ENCODE data around the gene ZNF280C.
"Not testable (repeated sequence)": the region's sequence is repeated elsewhere in the genome, so short reads cannot be mapped to it uniquely, and the experiment has no call there.

The ZNF280C gene

DNA sequence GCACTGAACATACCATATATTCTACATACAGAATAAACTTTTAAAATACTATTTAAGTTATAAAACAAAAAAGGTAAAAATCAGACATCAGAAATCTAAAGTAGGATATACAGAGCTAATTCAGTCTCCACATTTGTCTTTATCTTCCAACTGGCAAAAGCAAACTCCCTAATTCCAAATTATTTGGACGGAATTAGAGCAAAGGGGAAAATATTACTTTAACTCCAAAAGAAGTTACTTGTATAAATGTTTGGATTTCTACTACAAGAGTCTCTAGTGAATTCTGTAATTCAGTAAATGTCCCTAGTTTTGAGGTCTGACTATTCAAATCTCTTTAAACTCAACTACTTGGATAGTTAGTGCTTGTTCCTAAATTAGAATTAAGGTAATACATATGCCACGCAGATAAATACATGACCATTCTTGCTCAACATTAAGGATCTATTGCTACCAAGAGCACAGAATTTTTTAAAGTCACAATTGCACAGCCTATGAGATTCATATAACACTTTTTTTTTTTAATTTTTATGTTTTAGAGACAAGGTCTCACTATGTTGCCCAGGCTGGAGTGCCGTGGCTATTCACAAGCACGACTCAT is 7.3 kb downstream of the ZNF280C start:
- no peak for DNase-seq (ENCODE audit: low read depth in 2 of 2)

DNA sequence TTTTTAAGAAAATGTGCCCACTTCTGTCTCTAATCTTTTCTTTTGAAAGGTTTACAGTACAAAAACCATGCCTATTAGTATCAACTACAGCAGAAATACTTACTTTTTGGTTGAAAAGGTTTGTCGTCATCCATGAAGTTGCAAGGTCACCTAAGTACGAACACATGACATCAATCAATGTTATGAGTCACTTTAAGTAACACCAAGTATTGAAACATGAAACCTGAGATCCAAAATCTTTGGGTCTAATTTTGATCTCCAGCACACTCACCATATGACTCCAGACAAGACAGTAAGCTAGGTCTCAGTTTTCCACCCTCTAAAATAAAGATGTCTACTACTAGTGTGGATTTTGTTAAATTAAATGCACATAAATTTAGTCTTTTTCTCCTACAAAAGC is 8.4 kb downstream of the ZNF280C start:
- DNase-seq (ENCODE audit: low read depth in 2 of 2) = no peak

DNA sequence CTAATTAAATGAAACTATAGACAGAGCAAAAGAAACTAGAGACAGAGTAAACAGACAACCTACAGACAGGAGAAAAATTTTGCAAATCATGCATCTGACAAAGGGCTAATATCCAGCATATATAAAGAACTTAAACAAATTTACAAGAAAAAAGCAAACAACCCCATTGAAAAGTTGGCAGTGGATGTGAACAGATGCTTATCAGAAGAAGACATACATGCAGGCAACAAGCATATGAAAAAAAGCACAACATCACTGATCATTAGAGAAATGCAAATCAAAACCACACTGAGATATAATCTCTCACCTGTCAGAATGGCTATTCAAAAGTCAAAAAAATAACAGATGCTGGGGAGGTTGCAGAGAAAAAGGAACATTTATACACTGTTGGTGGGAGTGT is 14.8 kb downstream of the ZNF280C start:
- DNase-seq (ENCODE audit: low read depth in 2 of 2) = no peak

DNA sequence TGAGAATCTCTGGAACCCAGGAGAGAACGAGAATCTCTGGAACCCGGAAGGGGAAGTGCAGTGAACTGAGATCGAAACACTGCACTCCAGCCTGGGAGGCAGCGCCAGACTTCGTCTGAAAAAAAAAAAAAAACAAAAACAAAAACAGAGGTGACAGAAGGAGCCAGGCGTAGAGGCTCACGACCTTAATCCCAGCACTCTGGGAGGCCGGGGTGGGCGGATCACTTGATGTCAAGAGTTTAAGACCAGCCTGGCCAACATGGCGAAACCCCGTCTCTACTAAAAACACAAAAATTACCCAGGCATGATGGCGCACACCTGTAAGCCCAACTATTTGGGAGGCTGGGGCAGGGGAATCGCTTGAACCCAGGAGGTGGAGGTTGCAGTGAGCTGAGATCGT is 17.0 kb downstream of the ZNF280C start:
- DNase-seq (ENCODE audit: low read depth in 2 of 2) = no peak

DNA sequence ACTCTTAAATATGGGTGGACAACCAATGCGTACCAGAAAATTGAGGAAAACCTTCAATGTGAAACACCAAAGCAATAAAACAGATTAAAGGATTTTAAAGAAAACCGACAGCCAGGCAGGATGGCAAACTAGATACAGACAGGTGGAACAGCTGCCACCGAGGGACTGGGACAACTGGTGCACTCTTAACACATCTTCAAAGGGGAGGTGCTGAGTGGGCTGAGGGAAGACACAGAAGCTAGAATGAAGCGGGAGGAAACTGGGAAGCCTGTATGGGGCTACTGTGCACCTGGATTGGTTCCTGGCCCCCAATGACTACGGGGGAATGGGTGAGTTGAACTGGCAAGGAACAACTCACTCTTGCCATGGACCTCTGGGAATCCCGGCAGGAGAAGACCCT is 20.7 kb downstream of the ZNF280C start:
- DNase-seq (ENCODE audit: low read depth in 2 of 2) = no peak

DNA sequence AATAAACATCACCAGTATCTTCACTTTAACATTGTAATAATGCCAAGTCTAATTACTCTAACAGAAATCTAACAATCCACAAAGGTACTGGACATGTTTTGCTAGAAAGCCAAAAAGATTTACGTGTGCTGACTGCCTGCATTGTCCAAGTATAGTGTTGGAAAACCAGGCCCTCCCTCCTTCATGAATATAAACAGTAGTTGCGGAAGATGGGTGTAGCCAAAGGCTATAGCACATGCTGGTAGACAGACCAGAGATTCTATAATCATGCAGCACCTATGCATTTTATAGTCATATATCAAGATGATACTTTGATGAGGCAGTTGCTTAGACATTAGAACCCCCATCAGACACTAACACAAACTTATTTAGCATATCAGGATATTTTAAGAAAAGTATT is 22.6 kb downstream of the ZNF280C start:
- no peak for DNase-seq (ENCODE audit: low read depth in 2 of 2)

DNA sequence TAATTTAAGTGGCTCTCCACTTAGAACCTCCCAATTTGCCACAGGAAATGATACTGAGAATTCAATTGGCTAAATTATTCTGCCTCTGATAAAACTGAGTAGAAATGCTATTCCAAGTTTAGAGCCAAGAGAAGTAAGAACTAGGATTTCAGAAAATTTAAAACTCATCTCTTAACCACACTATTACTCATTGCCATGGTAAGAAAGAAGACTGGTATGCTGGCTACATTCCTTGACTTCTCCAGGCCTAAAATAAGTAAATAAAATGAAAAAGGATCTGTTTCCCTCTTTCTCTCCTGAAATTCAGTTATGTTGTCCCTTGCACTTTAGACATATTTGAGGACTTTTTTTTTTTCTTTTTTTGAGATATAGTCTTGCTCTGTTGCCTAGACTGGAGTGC is 23.3 kb downstream of the ZNF280C start:
- no peak for DNase-seq (ENCODE audit: low read depth in 2 of 2)

DNA sequence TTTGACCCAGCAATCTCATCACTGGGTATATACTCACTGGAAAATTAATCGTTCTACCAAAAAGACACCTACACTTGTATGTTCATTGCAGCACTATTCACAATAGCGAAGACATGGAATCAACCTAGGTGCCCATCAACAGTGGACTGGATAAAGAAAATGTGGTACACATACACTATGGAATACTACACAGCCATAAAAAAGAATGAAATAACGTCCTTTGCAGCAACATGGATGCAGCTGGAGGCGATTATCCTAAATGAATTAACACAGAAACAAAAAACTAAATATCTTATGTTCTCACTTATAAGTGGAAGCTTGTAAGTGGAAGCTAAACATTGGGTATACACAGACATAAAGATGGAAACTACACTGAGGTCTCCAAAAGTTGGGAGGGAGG is 37.5 kb downstream of the ZNF280C start:
- not testable (repeated sequence) for DNase-seq (ENCODE audit: low read depth in 2 of 2)

DNA sequence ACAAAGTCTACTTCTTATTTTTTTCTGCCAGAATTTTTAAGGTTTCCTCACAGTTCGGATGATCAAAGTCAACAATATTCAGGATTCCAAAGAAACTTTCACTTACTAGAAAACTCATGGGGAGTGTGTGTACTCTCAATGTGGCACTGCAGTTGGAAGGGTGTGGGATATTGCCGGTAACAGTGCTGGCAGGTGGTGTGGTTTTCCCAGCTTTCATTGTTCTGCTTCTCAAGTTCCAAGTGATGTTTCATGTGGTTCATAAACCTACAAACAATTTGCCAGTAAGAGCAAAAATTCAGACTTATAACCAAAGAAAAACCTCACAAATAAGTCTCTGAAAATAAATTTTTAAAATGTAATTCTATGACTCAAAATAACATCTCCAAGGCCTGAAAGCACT is 39.8 kb downstream of the ZNF280C start:
- DNase-seq (ENCODE audit: low read depth in 2 of 2) = no peak

DNA sequence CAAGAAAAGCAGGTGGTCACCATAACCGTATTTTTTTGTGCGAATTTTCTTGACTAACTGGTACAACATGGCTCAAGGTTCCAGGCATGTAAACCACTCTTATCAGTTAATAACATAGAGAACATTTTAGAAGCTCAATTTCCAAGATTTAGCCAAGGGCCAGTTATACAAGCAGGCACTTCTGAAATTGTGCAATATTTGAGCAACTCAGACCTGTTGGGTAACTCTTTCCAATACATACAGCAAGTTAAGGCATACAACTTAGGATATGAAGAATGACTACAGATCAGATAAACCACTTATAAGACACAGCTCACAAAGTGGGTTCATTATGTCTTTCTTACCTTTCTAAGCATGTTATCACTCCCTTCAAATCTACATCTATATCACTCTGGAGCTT is 43.9 kb downstream of the ZNF280C start:
- no peak for DNase-seq (ENCODE audit: low read depth in 2 of 2)

DNA sequence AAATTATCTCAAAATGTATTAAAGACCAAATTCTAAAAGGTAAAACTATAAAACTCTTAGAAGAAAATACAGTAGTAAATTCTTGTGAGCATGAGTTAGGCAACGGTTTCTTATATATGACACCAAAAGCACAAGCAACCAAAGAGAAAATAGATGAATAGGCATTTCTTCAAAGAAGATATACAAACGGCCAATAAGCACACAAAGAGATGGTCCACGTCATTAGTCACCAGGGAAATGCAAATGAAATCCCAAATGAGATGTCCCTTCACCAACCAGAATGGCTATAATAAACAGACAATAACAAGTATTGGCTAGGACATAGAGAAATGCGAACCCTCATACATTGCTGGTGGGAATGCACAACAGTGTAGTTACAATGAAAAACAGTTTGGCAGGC is 52.4 kb downstream of the ZNF280C start:
- no peak for DNase-seq (ENCODE audit: low read depth in 2 of 2)

DNA sequence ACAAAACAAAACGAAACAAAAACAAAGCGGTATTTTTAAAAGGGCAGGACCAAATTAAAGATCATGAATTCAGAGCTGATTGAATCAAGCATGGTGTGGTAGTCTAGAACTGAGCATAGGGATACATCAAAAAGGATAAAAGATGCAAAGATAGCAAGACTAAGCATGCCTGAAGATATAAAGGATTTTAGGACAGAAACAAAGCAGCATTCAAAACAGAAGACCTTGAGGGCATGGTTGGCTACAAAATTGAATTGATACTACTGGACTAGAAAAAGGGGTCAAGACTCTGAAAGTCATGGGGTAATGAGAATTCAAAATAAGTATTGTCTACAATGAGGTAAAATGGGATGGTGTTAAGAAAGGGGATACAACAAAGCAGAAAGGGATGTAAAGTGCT is 55.3 kb downstream of the ZNF280C start:
- DNase-seq (ENCODE audit: low read depth in 2 of 2) = no peak

DNA sequence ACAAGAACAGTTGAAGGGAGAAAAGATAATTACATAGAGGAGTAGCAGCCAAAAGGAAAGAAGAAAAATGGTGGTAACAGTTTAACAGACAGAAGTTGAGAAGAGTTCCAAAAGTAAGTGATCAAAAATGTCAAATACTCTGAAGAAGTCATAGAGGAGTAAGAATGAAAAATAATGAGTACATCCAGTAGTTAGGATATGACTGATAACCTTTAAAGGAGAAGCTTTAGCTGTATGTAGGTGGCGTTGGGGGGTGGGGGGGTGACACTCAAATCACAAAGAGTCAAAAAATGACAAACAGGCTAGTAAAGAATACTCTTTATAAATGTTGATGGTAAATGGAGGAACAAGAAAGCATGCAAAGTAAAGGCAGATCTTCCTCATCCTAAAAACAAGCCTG is 56.3 kb downstream of the ZNF280C start:
- DNase-seq (ENCODE audit: low read depth in 2 of 2) = no peak

DNA sequence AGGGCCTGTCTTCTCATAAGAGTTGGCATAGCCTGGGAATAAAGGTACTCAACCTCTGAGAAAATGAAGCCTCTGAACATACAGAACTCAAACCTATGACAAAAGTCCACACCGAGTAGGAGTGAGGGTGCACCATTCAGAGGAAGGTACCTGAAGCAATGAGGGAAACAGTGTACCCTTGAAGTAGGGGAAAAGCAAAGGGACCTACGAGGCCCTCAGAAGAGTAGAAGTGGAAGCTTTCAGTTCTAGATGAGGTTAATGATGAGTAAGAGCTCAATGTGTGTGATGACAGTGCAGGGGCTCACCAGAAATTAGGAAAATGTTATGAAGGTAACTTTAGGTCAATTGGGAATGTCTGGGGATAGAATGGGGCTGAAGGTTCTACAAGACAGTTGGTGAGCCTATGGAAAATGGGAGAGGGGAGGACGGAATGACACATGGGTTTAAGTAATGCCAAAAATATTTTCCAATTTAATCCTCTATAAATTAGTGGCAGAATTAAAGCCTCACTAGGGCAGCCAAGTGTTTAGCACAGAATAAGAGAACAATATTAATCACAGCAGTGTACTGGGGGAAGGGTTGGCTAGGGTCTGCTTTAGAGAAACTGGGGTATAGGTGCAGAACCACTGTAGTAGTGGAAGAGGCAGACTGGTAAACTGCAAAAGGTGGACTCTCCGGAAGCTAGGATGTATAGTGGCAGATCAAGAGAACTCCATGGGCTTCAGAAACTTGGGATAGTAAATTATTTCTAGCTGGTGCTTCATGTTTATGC is 57.1 kb downstream of the ZNF280C start:
- no peak for DNase-seq (ENCODE audit: low read depth in 2 of 2)

DNA sequence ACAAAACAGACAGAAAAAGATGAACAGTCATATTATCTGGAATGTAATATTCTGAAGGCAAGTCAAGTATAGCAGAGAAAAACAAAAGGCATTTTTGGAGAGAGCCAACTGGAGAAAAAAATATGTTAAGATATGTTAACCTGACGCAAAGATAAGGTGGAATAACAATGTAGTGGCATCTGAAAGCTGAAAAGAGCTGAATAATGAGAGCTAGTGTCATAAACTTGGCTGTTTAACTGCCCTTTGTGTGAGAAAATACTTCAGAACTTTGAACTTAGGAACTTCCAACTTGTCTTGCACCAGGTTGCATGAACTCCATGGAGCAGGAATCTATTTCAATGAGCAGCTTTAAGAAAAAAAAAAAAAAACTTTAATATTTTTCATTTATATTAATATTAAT is 64.1 kb downstream of the ZNF280C start:
- no peak for DNase-seq (ENCODE audit: low read depth in 2 of 2)

DNA sequence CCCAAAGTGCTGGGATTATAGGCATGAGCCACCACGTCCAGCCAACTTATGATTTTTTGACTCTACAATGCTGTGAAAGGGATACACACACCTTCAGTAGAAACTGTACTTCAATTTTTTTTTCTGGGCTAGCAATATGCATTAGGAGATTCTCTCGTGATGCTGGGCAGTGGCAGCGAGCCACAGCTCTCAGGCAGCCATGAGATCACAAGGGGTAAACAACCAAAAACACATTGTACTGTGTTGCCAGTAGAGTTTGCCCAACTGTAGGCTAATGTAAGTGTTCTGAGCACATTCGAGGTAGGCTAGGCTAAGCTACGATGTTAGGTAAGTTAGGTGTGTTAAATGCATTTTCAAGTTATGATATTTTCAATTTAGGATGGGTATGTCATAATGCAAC is 71.2 kb downstream of the ZNF280C start:
- no peak for DNase-seq (ENCODE audit: low read depth in 2 of 2)

DNA sequence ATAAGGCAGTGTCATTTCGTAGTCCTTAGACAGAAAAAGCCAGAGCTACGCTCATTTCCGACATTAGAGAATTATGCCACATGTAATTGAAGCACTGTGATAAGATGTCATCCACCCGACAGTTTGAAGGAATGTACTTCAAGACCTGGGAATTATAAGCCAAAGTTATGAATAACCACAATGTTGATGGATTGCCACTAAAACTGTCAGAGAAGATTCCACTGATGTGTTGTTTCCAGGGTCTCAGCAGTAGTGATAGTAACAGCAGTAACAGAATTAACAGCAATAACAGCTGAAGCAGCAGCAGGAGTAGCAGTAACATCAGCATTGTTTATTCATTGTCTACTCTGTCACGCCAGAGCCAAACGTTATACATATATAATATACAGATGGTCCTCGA is 72.2 kb downstream of the ZNF280C start:
- DNase-seq (ENCODE audit: low read depth in 2 of 2) = no peak

DNA sequence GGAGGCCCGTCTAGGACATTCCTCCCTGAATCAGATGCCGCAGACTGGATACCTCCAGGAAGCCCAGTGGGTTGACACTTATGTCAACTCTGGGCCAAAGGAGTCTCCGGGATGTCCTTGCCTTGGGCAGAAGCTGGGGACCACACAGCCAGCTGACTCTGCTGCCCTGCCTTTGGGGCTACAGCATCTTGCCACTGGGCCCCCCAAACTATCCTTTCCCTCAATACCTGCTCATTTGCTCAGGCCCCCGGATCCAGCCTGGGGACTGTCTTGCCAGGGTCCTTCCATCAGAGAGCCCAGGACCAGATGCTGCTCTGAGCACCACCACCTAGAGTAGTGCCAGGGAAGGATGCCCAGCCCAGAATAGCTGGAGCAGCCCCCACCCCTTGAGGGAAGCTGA is 77.9 kb downstream of the ZNF280C start:
- DNase-seq (ENCODE audit: low read depth in 2 of 2) = no peak

DNA sequence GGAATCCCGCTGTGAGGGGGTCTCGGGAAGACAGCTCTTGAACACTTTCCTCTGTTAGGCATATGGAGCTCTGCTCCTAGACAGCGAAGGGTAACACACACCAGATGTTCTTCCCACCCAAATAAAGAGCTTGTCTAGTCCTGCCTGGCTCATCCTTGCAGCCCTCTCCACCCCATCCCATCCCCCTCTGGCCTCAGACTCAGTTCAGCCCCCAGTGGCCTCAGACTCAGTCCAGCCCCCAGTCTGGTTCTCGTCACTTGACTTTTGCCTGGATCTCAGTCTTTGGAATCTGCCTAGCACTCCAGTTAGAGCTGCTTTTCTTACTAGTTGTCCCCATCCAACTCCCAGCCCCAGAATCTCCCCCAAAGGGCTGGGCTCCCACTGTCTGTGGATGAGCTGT is 82.0 kb downstream of the ZNF280C start:
- no peak for DNase-seq (ENCODE audit: low read depth in 2 of 2)

DNA sequence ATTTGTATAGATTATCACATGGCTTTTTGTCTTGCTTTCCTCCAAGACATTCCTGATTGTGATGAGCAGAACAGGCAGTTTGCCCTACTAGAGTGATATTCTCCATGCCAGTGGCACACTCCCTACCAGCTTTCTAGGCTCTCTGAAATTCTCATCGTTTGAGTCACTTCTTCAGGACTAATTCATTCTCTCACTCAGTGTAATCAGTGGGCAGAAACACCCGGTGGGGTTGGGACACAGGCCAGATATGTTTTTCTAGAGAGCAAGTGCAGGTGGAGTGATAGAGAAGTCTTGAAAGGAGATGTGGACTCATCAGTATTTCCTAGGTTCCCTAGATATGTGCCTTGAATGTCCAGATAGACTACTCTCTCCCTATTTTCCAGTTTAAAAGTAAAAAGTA is 83.8 kb downstream of the ZNF280C start:
- no peak for DNase-seq (ENCODE audit: low read depth in 2 of 2)

DNA sequence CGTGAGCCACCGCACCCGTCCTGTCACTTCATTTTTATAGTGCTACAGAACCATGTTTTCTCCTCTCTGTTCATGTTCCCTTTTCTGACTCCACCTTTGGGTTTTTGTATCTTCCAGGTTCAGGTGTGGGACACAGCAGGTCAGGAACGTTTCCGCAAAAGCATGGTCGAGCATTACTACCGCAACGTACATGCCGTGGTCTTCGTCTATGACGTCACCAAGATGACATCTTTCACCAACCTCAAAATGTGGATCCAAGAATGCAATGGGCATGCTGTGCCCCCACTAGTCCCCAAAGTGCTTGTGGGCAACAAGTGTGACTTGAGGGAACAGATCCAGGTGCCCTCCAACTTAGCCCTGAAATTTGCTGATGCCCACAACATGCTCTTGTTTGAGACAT is 84.5 kb downstream of the ZNF280C start:
- DNase-seq (ENCODE audit: low read depth in 2 of 2) = no peak

DNA sequence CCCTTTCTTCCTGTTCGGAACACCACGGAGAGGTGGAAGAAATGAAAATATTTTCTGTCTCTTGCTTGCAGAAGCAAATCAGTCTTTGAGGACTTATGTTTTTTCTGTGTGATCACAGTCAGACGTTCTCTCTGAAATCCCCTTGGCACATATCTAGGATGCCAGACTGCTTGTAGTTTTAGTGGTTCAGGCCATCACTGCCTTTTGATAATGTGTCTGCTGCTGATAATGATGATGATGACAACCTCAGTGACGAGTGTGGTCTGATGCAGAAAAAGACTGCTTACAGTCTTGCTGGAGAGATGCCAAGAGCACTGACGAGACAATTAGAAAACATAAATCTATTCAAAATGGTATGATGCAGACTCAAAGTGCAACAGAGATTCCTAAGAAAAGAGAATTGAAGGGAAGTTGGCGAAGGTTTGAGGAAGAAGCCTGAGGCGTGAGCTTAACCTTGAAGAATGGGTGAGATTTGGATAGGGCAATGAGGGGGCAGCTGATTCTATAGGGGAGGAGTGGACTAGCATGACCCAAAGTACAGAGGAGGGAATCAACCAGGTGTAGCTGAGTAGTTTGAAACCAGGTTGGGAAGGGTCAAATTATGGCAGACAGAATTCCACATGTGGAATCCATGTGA is 89.0 kb downstream of the ZNF280C start:
- no peak for DNase-seq (ENCODE audit: low read depth in 2 of 2)

DNA sequence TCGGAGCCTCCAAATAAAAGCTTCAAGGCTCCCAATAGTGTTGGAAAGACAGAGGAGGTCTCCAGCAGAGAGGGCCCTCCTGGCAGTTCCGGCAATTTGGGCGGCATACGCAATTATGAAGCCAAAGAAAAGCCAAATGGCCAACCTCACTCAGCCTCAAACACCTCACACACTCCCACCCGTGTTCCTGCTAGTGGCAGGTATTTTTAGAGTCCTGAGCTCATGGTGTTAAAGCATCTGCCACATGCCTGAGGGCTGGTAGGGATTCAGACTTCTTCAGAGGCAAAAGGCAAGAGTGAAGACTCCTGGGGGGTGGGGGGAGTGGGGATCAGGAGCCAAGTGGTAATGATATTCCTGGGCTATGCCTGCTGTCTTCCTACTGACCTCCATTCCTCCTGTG is 89.5 kb downstream of the ZNF280C start:
- DNase-seq (ENCODE audit: low read depth in 2 of 2) = no peak
